ENCODE results near the gene VAMP1. TPM values are rescaled to one million over a fixed set of nuclear protein-coding genes. Genes with fewer than 3 reads are reported as not detected.
"Not testable (repeated sequence)": the region's sequence is repeated elsewhere in the genome, so short reads cannot be mapped to it uniquely, and the experiment has no call there.

Gene VAMP1
- total and polyA plus RNA-seq, 2 experiments from 2014 or later: 13.9 to 16.1 TPM

DNA sequence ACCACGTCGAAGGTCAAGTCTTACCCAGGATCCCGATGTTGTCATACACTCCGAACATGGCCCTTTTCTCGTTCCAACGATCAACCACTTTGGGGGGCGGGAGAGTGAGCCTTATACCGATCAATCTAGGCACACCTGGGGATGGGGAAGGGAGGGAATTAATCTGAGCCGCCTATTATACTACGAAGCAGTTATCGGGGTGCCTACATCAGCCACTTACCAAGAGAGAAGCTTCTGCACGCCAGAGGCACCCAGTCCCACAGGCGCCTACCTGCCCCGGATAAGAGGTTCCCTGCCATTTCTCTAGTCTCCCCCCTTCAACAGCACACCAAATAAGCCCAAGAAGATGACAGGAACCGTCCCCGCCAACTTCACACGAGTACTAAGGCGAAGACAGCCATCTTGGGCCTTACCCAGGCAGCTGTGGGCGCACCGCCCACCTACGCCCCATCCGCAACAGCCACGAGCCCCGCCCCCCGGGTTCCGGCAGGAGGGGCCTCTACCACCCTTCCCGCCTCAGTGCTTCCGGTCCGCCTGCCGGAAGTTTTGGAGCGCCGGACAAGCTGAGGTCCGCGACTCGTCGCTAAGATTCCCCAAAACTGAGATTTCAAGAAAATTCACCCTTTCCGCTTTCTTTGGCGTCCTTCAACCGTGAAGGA lies 22.5 kb upstream of the VAMP1 start, which contains the start of gene MRPL51:
Gene MRPL51 (minus strand): TSS at position 425 of the 659 bp plus-strand sequence. CDS start 126 bp downstream, at position 299.
- no peaks in the 10 kb centered on the region for H3K9me2 ChIP-seq (ENCODE audit: insufficient read depth)

DNA sequence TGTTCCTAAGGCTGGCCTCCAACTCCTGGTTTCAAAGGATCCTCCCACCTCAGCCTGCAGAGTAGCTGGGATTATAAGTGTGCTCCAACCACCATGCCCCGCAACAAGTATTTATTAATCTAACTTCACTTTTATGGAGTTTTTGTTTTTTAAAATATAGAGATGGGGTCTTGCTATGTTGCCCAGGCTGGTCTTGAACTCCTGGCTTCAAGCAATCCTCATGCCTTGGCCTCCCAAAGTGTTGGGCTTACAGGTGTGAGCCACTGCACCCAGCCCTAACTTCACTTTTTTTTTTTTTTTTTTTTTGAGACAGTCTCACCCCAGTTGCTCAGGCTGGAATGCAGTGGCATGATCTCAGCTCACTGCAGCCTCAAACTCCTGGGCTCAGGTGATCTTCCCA lies 20.2 kb upstream of the VAMP1 start:
- H3K27me3 Mint-ChIP-seq (ENCODE audit: insufficient read depth, low read depth, poor library complexity); H3K4me3 Mint-ChIP-seq; ATAC-seq; H3K27me3 ChIP-seq (ENCODE audit: insufficient read depth); H3K27ac Mint-ChIP-seq; H3K9me2 ChIP-seq (ENCODE audit: insufficient read depth); DNase-seq (ENCODE audit: low spot score); H3K9me3 Mint-ChIP-seq; H3K4me3 ChIP-seq; H3K36me3 ChIP-seq (ENCODE audit: insufficient read depth); H2AFZ ChIP-seq; H4K20me1 ChIP-seq (replicated peaks; ENCODE audit: insufficient read depth); H3K27ac ChIP-seq (ENCODE audit: low read depth); H3F3A ChIP-seq (replicated peaks; ENCODE audit: low read depth); H3K4me2 ChIP-seq: not testable (repeated sequence)
- H3K4me1 Mint-ChIP-seq: peaks cover 10% of the 10 kb centered on the region; the same call in 2 of the 3 replicates
- H3K36me3 Mint-ChIP-seq (ENCODE audit: low read depth): peaks cover 24% of the 10 kb centered on the region
- Histone ChIP-seq H3K79me2 (replicated peaks; ENCODE audit: insufficient read depth) (peaks cover 28% of the 10 kb centered on the region), H3K4me1 (ENCODE audit: insufficient read depth) (peaks cover 23% of the 10 kb centered on the region)

More for the DNA sequence above, 22.5 kb upstream of the VAMP1 start, which contains the start of gene MRPL51:
- H3K27me3 ChIP-seq (ENCODE audit: insufficient read depth): no peaks in the 10 kb centered on the region
- H3K4me1 ChIP-seq (ENCODE audit: insufficient read depth): peaks cover 27% of the 10 kb centered on the region
- peak; percentile 83 for TF ChIP-seq CREB1 (CRISPR knock-in tag; IDR thresholded peaks at IDR 0.05; ENCODE audit: low read depth)
- TF ChIP-seq POLR2AphosphoS5 (IDR thresholded peaks at IDR 0.05; ENCODE audit: low read depth): peak; percentile 76
- TF ChIP-seq, protein P1, sequence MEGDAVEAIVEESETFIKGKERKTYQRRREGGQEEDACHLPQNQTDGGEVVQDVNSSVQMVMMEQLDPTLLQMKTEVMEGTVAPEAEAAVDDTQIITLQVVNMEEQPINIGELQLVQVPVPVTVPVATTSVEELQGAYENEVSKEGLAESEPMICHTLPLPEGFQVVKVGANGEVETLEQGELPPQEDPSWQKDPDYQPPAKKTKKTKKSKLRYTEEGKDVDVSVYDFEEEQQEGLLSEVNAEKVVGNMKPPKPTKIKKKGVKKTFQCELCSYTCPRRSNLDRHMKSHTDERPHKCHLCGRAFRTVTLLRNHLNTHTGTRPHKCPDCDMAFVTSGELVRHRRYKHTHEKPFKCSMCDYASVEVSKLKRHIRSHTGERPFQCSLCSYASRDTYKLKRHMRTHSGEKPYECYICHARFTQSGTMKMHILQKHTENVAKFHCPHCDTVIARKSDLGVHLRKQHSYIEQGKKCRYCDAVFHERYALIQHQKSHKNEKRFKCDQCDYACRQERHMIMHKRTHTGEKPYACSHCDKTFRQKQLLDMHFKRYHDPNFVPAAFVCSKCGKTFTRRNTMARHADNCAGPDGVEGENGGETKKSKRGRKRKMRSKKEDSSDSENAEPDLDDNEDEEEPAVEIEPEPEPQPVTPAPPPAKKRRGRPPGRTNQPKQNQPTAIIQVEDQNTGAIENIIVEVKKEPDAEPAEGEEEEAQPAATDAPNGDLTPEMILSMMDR (conservative IDR thresholded peaks at IDR 0.05; ENCODE audit: low read depth in 2 of 2): no peak
- no peak for TF ChIP-seq ZNF114 (CRISPR knock-in tag; IDR thresholded peaks at IDR 0.05)
- no peak for TF ChIP-seq JUNB (IDR thresholded peaks at IDR 0.05; ENCODE audit: unreplicated experiment)
- TF ChIP-seq, protein P2, sequence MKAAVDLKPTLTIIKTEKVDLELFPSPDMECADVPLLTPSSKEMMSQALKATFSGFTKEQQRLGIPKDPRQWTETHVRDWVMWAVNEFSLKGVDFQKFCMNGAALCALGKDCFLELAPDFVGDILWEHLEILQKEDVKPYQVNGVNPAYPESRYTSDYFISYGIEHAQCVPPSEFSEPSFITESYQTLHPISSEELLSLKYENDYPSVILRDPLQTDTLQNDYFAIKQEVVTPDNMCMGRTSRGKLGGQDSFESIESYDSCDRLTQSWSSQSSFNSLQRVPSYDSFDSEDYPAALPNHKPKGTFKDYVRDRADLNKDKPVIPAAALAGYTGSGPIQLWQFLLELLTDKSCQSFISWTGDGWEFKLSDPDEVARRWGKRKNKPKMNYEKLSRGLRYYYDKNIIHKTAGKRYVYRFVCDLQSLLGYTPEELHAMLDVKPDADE (IDR thresholded peaks at IDR 0.05): peak; percentile 78
- TF ChIP-seq, protein P3, sequence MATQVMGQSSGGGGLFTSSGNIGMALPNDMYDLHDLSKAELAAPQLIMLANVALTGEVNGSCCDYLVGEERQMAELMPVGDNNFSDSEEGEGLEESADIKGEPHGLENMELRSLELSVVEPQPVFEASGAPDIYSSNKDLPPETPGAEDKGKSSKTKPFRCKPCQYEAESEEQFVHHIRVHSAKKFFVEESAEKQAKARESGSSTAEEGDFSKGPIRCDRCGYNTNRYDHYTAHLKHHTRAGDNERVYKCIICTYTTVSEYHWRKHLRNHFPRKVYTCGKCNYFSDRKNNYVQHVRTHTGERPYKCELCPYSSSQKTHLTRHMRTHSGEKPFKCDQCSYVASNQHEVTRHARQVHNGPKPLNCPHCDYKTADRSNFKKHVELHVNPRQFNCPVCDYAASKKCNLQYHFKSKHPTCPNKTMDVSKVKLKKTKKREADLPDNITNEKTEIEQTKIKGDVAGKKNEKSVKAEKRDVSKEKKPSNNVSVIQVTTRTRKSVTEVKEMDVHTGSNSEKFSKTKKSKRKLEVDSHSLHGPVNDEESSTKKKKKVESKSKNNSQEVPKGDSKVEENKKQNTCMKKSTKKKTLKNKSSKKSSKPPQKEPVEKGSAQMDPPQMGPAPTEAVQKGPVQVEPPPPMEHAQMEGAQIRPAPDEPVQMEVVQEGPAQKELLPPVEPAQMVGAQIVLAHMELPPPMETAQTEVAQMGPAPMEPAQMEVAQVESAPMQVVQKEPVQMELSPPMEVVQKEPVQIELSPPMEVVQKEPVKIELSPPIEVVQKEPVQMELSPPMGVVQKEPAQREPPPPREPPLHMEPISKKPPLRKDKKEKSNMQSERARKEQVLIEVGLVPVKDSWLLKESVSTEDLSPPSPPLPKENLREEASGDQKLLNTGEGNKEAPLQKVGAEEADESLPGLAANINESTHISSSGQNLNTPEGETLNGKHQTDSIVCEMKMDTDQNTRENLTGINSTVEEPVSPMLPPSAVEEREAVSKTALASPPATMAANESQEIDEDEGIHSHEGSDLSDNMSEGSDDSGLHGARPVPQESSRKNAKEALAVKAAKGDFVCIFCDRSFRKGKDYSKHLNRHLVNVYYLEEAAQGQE (IDR thresholded peaks at IDR 0.05; ENCODE audit: unreplicated experiment): no peak
- H4K20me1 ChIP-seq (replicated peaks; ENCODE audit: insufficient read depth): peaks cover 8% of the 10 kb centered on the region
- Mint-ChIP-seq H3K27ac (peak within 1 kb of the TSS; percentile 98), H3K9me3 (no peaks in the 10 kb centered on the region), H3K4me1 (peaks cover 13% of the 10 kb centered on the region; the same call in 2 of the 3 replicates), H3K4me3 (peak within 1 kb of the TSS; percentile 97), H3K27me3 (ENCODE audit: insufficient read depth, low read depth, poor library complexity) (peaks cover 6% of the 10 kb centered on the region), H3K36me3 (ENCODE audit: low read depth) (peaks cover 42% of the 10 kb centered on the region)
- H3K4me2 ChIP-seq: peak within 1 kb of the TSS; percentile 88
- peak within 1 kb of the TSS; percentile 39; the same call in 1 of the 2 replicates for H2AFZ ChIP-seq
- H3K36me3 ChIP-seq (ENCODE audit: insufficient read depth): peaks cover 21% of the 10 kb centered on the region
- H3F3A ChIP-seq (replicated peaks; ENCODE audit: low read depth): peaks cover 8% of the 10 kb centered on the region; the same call in 1 of the 2 replicates
- ATAC-seq (peak; percentile 92), DNase-seq (ENCODE audit: low spot score) (peak; percentile 99)
- H3K4me3 ChIP-seq: peak within 1 kb of the TSS; percentile 70
- peak within 1 kb of the TSS; percentile 99 for H3K27ac ChIP-seq (ENCODE audit: low read depth)
- H3K79me2 ChIP-seq (replicated peaks; ENCODE audit: insufficient read depth): peaks cover 49% of the 10 kb centered on the region

Data from GM23338 (cell line).